Measurements from ENCODE around the gene DLGAP4. TPM values are rescaled to one million over a fixed set of nuclear protein-coding genes. Genes with fewer than 3 reads are reported as not detected.

The DLGAP4 gene
- polyA plus RNA-seq, 1 of the 3 experiments (the other 2 are of a cell fraction) = 31.2 TPM

DNA sequence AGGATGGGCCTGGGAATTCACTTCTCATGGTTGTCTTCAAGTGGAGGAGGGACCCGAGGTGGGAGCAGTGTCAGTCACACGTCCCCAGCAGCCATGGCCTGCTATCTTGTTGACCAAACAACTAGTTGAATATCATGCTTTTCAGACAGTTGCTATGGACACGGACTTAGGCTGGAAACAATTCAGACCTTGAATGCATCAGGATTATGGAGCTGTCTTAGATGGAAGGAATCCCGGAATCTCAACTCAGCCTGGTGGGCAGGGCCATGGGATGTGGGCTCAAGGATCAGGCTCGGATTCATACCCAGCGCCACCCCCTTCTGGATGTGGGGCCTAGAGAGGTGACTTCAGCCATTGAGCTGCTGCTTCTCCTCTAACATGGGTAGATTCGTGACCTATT lies 112.6 kb downstream of the DLGAP4 start:
- Histone ChIP-seq H3K4me1 (ENCODE audit: control insufficient read depth in 1 of 2, insufficient read depth in 2 of 2, low read depth in 1 of 2, low read length in 1 of 2) (no peaks in the 10 kb centered on the region), H2AFZ (ENCODE audit: low read depth) (no peak overlapping the region), H3K27me3 (ENCODE audit: insufficient read depth) (no peaks in the 10 kb centered on the region; the same call in 1 of the 2 replicates), H3K79me2 (ENCODE audit: insufficient read depth) (no peaks in the 10 kb centered on the region), H3K4me3 (ENCODE audit: low read depth in 2 of 2, low read length in 1 of 2) (no peak overlapping the region), H4K20me1 (ENCODE audit: insufficient read depth) (no peaks in the 10 kb centered on the region), H3K36me3 (replicated peaks in 1 of 2; ENCODE audit: control insufficient read depth in 1 of 2, insufficient read depth in 2 of 2, low read length in 1 of 2) (no peaks in the 10 kb centered on the region), H3K4me2 (no peak overlapping the region), H3F3A (replicated peaks; ENCODE audit: insufficient read depth) (no peaks in the 10 kb centered on the region), H3K9me2 (no peaks in the 10 kb centered on the region), H3K27ac (ENCODE audit: low read depth in 2 of 2, low read length in 1 of 2) (no peak overlapping the region), H3K9me3 (no peaks in the 10 kb centered on the region), H3K9ac (no peak overlapping the region)
- CTCF ChIA-PET = interaction anchor here (1.0 to 3.2 kb wide), 3 partner anchors 11 to 21 kb away, joined by 3 to 13 read pairs (median 4); no protein-coding TSS in a partner anchor
- TF ChIP-seq, protein P1, sequence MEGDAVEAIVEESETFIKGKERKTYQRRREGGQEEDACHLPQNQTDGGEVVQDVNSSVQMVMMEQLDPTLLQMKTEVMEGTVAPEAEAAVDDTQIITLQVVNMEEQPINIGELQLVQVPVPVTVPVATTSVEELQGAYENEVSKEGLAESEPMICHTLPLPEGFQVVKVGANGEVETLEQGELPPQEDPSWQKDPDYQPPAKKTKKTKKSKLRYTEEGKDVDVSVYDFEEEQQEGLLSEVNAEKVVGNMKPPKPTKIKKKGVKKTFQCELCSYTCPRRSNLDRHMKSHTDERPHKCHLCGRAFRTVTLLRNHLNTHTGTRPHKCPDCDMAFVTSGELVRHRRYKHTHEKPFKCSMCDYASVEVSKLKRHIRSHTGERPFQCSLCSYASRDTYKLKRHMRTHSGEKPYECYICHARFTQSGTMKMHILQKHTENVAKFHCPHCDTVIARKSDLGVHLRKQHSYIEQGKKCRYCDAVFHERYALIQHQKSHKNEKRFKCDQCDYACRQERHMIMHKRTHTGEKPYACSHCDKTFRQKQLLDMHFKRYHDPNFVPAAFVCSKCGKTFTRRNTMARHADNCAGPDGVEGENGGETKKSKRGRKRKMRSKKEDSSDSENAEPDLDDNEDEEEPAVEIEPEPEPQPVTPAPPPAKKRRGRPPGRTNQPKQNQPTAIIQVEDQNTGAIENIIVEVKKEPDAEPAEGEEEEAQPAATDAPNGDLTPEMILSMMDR (IDR thresholded peaks at IDR 0.05) = no peak
- TF ChIP-seq POLR2AphosphoS5 (IDR thresholded peaks at IDR 0.05; ENCODE audit: low read depth, low read length) (no peak), EP300 (IDR thresholded peaks at IDR 0.05; ENCODE audit: borderline replicate concordance in 1 of 2, low read depth in 1 of 2, low read length in 1 of 2) (no peak), GATA2 (CRISPR knock-in tag; IDR thresholded peaks at IDR 0.05) (no peak), GABPA (IDR thresholded peaks at IDR 0.05; ENCODE audit: low read depth) (no peak), RFX5 (IDR thresholded peaks at IDR 0.05; ENCODE audit: low read length) (no peak), ELF1 (IDR thresholded peaks at IDR 0.05) (no peak), EZH2phosphoT487 (IDR thresholded peaks at IDR 0.05; ENCODE audit: borderline replicate concordance, low read depth) (no peak), TCF12 (IDR thresholded peaks at IDR 0.05) (no peak), TAF1 (IDR thresholded peaks at IDR 0.05; ENCODE audit: borderline replicate concordance, low read depth, low read length) (no peak), RCOR1 (IDR thresholded peaks at IDR 0.05; ENCODE audit: low read length) (no peak), SMC3 (IDR thresholded peaks at IDR 0.05; ENCODE audit: low read depth, low read length) (no peak), REST (IDR thresholded peaks at IDR 0.05; ENCODE audit: low read depth, low read length) (no peak), RAD21 (IDR thresholded peaks at IDR 0.05; ENCODE audit: low read length) (no peak), MXI1 (IDR thresholded peaks at IDR 0.05; ENCODE audit: low read depth, low read length) (no peak)
- TF ChIP-seq, protein P2, sequence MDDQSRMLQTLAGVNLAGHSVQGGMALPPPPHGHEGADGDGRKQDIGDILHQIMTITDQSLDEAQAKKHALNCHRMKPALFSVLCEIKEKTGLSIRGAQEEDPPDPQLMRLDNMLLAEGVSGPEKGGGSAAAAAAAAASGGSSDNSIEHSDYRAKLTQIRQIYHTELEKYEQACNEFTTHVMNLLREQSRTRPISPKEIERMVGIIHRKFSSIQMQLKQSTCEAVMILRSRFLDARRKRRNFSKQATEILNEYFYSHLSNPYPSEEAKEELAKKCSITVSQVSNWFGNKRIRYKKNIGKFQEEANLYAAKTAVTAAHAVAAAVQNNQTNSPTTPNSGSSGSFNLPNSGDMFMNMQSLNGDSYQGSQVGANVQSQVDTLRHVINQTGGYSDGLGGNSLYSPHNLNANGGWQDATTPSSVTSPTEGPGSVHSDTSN (IDR thresholded peaks at IDR 0.05) = no peak
- TF ChIP-seq, protein P3, sequence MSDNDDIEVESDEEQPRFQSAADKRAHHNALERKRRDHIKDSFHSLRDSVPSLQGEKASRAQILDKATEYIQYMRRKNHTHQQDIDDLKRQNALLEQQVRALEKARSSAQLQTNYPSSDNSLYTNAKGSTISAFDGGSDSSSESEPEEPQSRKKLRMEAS (IDR thresholded peaks at IDR 0.05; ENCODE audit: low read depth) = no peak
- POLR2A ChIA-PET = no interaction called here
- WGBS (ENCODE audit: low lambda C conversion rate) = 35% methylated on average over 7 of the region's 7 CpGs
- no peak for DNase-seq

Measured in SK-N-SH (cell line).